RWPE2 (cell line): ENCODE data around the gene JAK1.

ENCODE experiments used
- ATAC-seq: fragments of 200-7000 bp; cut with Tn5 transposase; 3 replicates; pipeline ENCODE4 v1.9.1; 2021; ENCODE audit warnings: low read depth
- DNase-seq: peaks from one replicate; pipeline ENCODE4 v3.0.0-alpha.2; 2020; ENCODE audit warnings: low spot score
- H3K27ac ChIP-seq: fragments of 450-650 bp; 2 replicates; pipeline ENCODE4 v1.5.1; 2017; ENCODE audit warnings: mild to moderate bottlenecking; ENCODE audit not compliant: poor library complexity, severe bottlenecking
- H3K27me3 ChIP-seq: fragments of 250-450 bp; sonication (Bioruptor Pico); 2 replicates; pipeline ENCODE4 v1.5.1; 2021; ENCODE audit warnings: mild to moderate bottlenecking, moderate library complexity; ENCODE audit not compliant: insufficient read depth, poor library complexity, severe bottlenecking
- H3K36me3 ChIP-seq: fragments of 250-450 bp; sonication (Bioruptor Pico); 2 replicates; pipeline ENCODE4 v1.5.1; 2020; ENCODE audit warnings: low read depth, mild to moderate bottlenecking, moderate library complexity
- H3K4me1 ChIP-seq: fragments of 250-450 bp; sonication (Bioruptor Pico); 2 replicates; pipeline ENCODE4 v1.5.1; 2021; ENCODE audit warnings: mild to moderate bottlenecking, moderate library complexity; ENCODE audit not compliant: insufficient read depth, poor library complexity, severe bottlenecking
- H3K4me3 ChIP-seq: fragments of 250-450 bp; sonication (Bioruptor Pico); 2 replicates; pipeline ENCODE4 v1.5.1; 2021; ENCODE audit warnings: mild to moderate bottlenecking, moderate library complexity; ENCODE audit not compliant: severe bottlenecking
- H3K9me3 ChIP-seq: fragments of 250-450 bp; sonication (Bioruptor Pico); 2 replicates; pipeline ENCODE4 v1.5.1; 2021; ENCODE audit warnings: mild to moderate bottlenecking, moderate library complexity; ENCODE audit not compliant: severe bottlenecking
- CTCF ChIP-seq: fragments of 450-650 bp; IDR thresholded peaks from one replicate; pipeline ENCODE4 v1.5.1; 2017; ENCODE audit warnings: mild to moderate bottlenecking, moderate library complexity; ENCODE audit not compliant: poor library complexity, severe bottlenecking

Gene JAK1

GRCh38 chr1:64895500-64895899 is 70.8 kb downstream of the JAK1 start:
- DNase-seq, result no peak
- H3K4me1 ChIP-seq, result peaks cover 17% of the 10 kb centered on the region
- H3K4me3 ChIP-seq, result no peak overlapping the region
- no peak overlapping the region for H3K27ac ChIP-seq
- TF ChIP-seq CTCF, result no peak
- no peaks in the 10 kb centered on the region for H3K9me3 ChIP-seq
- no peaks in the 10 kb centered on the region for H3K36me3 ChIP-seq
- no peaks in the 10 kb centered on the region for H3K27me3 ChIP-seq
- no peak for ATAC-seq

GRCh38 chr1:64894438-64895196 is 71.7 kb downstream of the JAK1 start:
- Histone ChIP-seq H3K4me3 (no peak overlapping the region), H3K27ac (no peak overlapping the region), H3K36me3 (no peaks in the 10 kb centered on the region), H3K9me3 (no peaks in the 10 kb centered on the region), H3K27me3 (no peaks in the 10 kb centered on the region), H3K4me1 (peaks cover 17% of the 10 kb centered on the region)
- DNase-seq (no peak), ATAC-seq (no peak)
- no peak for TF ChIP-seq CTCF

- Histone ChIP-seq H3K27me3 (no peaks in the 10 kb centered on the region), H3K27ac (no peak overlapping the region), H3K4me1 (peaks cover 15% of the 10 kb centered on the region), H3K4me3 (no peak overlapping the region), H3K9me3 (no peaks in the 10 kb centered on the region), H3K36me3 (no peaks in the 10 kb centered on the region)
- no peak for TF ChIP-seq CTCF
- ATAC-seq, result no peak
- no peak for DNase-seq
Observed at GRCh38 chr1:64893921-64894320, 72.4 kb downstream of the JAK1 start.

GRCh38 chr1:64892576-64893573 is 73.5 kb downstream of the JAK1 start:
- no peaks in the 10 kb centered on the region for H3K27me3 ChIP-seq
- no peaks in the 10 kb centered on the region for H3K9me3 ChIP-seq
- no peak overlapping the region for H3K4me3 ChIP-seq
- ATAC-seq, result no peak
- no peak for DNase-seq
- TF ChIP-seq CTCF, result no peak
- peaks cover 4% of the 10 kb centered on the region for H3K4me1 ChIP-seq
- no peaks in the 10 kb centered on the region for H3K36me3 ChIP-seq
- no peak overlapping the region for H3K27ac ChIP-seq
